PC-9 (cell line): ENCODE measurements around the gene FBXO28.

Experiments
- EZH2 ChIP-seq: fragments of 200-600 bp; sonication (generic); IDR thresholded peaks from 2 replicates; pipeline ENCODE4 v1.8.0; 2017; ENCODE audit warnings: antibody characterized with exemption, low read depth
- TF ChIP-seq, protein P1 (sequence below): fragments of 200-600 bp; sonication (generic); conservative IDR thresholded peaks from 2 replicates; pipeline ENCODE4 v1.6.1; 2017; ENCODE audit warnings: mixed run types, antibody characterized with exemption, mild to moderate bottlenecking, moderate library complexity

DNA sequence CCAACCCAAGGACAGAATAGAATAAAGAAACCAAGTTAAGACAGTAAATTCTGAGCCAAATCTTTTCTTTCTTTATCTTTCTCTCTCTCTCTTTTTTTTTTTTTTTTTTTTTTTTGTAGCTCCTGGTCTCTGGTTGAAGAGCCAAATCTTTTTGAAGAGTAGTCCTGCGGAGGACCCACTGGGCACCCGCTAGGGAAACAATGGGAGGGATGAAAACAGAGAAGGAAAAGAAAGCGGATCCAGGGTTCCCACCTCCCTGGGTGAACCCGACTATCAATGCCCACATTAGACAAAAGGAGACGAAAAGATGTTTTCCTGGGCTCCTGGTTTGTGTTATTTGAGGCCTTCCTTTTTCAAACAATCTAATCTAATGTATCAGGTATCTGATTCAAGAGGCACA lies 49.8 kb upstream of the FBXO28 start:
- TF ChIP-seq, protein P1, sequence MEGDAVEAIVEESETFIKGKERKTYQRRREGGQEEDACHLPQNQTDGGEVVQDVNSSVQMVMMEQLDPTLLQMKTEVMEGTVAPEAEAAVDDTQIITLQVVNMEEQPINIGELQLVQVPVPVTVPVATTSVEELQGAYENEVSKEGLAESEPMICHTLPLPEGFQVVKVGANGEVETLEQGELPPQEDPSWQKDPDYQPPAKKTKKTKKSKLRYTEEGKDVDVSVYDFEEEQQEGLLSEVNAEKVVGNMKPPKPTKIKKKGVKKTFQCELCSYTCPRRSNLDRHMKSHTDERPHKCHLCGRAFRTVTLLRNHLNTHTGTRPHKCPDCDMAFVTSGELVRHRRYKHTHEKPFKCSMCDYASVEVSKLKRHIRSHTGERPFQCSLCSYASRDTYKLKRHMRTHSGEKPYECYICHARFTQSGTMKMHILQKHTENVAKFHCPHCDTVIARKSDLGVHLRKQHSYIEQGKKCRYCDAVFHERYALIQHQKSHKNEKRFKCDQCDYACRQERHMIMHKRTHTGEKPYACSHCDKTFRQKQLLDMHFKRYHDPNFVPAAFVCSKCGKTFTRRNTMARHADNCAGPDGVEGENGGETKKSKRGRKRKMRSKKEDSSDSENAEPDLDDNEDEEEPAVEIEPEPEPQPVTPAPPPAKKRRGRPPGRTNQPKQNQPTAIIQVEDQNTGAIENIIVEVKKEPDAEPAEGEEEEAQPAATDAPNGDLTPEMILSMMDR: no peak
- no peak for TF ChIP-seq EZH2
